ENCODE results near the gene FZD2. TPM values are rescaled to one million over a fixed set of nuclear protein-coding genes. Genes with fewer than 3 reads are reported as not detected.
"Not testable (repeated sequence)": the region's sequence is repeated elsewhere in the genome, so short reads cannot be mapped to it uniquely, and the experiment has no call there.

The FZD2 gene
- total RNA-seq, 1 donor = 0.84 TPM

GRCh38 chr17:44587339-44587738 is 30.1 kb downstream of the FZD2 start:
- H3K27me3 ChIP-seq (ENCODE audit: insufficient read depth, low read length) = no peaks in the 10 kb centered on the region
- H3K4me3 ChIP-seq (ENCODE audit: low read length) = no peak overlapping the region
- H3K4me1 ChIP-seq (ENCODE audit: insufficient read depth, low read length) = no peaks in the 10 kb centered on the region
- no peaks in the 10 kb centered on the region for H3K9me3 ChIP-seq (ENCODE audit: low read depth, low read length)

GRCh38 chr17:44589316-44590071 is 32.2 kb downstream of the FZD2 start:
- H3K9me3 ChIP-seq (ENCODE audit: low read depth, low read length) = no peaks in the 10 kb centered on the region
- no peaks in the 10 kb centered on the region for H3K27me3 ChIP-seq (ENCODE audit: insufficient read depth, low read length)
- no peaks in the 10 kb centered on the region for H3K4me1 ChIP-seq (ENCODE audit: insufficient read depth, low read length)
- H3K4me3 ChIP-seq (ENCODE audit: low read length) = no peak overlapping the region

- not testable (repeated sequence) for H3K27me3 ChIP-seq (ENCODE audit: insufficient read depth, low read length); H3K4me3 ChIP-seq (ENCODE audit: low read length); H3K4me1 ChIP-seq (ENCODE audit: insufficient read depth, low read length); H3K9me3 ChIP-seq (ENCODE audit: low read depth, low read length)
Observed at GRCh38 chr17:44590072-44590462, 32.8 kb downstream of the FZD2 start.

GRCh38 chr17:44590762-44591161 is 33.5 kb downstream of the FZD2 start:
- H3K4me3 ChIP-seq (ENCODE audit: low read length); H3K9me3 ChIP-seq (ENCODE audit: low read depth, low read length); H3K4me1 ChIP-seq (ENCODE audit: insufficient read depth, low read length); H3K27me3 ChIP-seq (ENCODE audit: insufficient read depth, low read length): not testable (repeated sequence)

- no peaks in the 10 kb centered on the region for H3K4me1 ChIP-seq (ENCODE audit: insufficient read depth, low read length)
- no peaks in the 10 kb centered on the region for H3K27me3 ChIP-seq (ENCODE audit: insufficient read depth, low read length)
- H3K9me3 ChIP-seq (ENCODE audit: low read depth, low read length) = no peaks in the 10 kb centered on the region
- no peak overlapping the region for H3K4me3 ChIP-seq (ENCODE audit: low read length)
Observed at GRCh38 chr17:44591206-44591605, 33.9 kb downstream of the FZD2 start.

- Histone ChIP-seq H3K27me3 (ENCODE audit: insufficient read depth, low read length) (no peaks in the 10 kb centered on the region), H3K9me3 (ENCODE audit: low read depth, low read length) (no peaks in the 10 kb centered on the region), H3K4me1 (ENCODE audit: insufficient read depth, low read length) (no peaks in the 10 kb centered on the region), H3K4me3 (ENCODE audit: low read length) (no peak overlapping the region)
Observed at GRCh38 chr17:44593156-44593555, 35.9 kb downstream of the FZD2 start.

GRCh38 chr17:44595216-44595775 is 38.0 kb downstream of the FZD2 start:
- Histone ChIP-seq H3K4me1 (ENCODE audit: insufficient read depth, low read length) (no peaks in the 10 kb centered on the region), H3K9me3 (ENCODE audit: low read depth, low read length) (no peaks in the 10 kb centered on the region), H3K27me3 (ENCODE audit: insufficient read depth, low read length) (no peaks in the 10 kb centered on the region), H3K4me3 (ENCODE audit: low read length) (no peak overlapping the region)

GRCh38 chr17:44598329-44598728 is 41.0 kb downstream of the FZD2 start:
- Histone ChIP-seq H3K27me3 (ENCODE audit: insufficient read depth, low read length) (no peaks in the 10 kb centered on the region), H3K4me1 (ENCODE audit: insufficient read depth, low read length) (no peaks in the 10 kb centered on the region), H3K4me3 (ENCODE audit: low read length) (no peak overlapping the region), H3K9me3 (ENCODE audit: low read depth, low read length) (no peaks in the 10 kb centered on the region)

- Histone ChIP-seq H3K9me3 (ENCODE audit: low read depth, low read length) (no peaks in the 10 kb centered on the region), H3K4me3 (ENCODE audit: low read length) (no peak overlapping the region), H3K4me1 (ENCODE audit: insufficient read depth, low read length) (no peaks in the 10 kb centered on the region), H3K27me3 (ENCODE audit: insufficient read depth, low read length) (no peaks in the 10 kb centered on the region)
Observed at GRCh38 chr17:44598932-44599297, 41.6 kb downstream of the FZD2 start.

- Histone ChIP-seq H3K4me1 (ENCODE audit: insufficient read depth, low read length) (no peaks in the 10 kb centered on the region), H3K4me3 (ENCODE audit: low read length) (no peak overlapping the region), H3K27me3 (ENCODE audit: insufficient read depth, low read length) (no peaks in the 10 kb centered on the region), H3K9me3 (ENCODE audit: low read depth, low read length) (no peaks in the 10 kb centered on the region)
Observed at GRCh38 chr17:44599298-44600175, 42.3 kb downstream of the FZD2 start.

GRCh38 chr17:44601539-44601938 is 44.3 kb downstream of the FZD2 start:
- H3K9me3 ChIP-seq (ENCODE audit: low read depth, low read length) = no peaks in the 10 kb centered on the region
- H3K4me3 ChIP-seq (ENCODE audit: low read length) = no peak overlapping the region
- no peaks in the 10 kb centered on the region for H3K4me1 ChIP-seq (ENCODE audit: insufficient read depth, low read length)
- no peaks in the 10 kb centered on the region for H3K27me3 ChIP-seq (ENCODE audit: insufficient read depth, low read length)

GRCh38 chr17:44601973-44602372 is 44.7 kb downstream of the FZD2 start:
- no peaks in the 10 kb centered on the region for H3K27me3 ChIP-seq (ENCODE audit: insufficient read depth, low read length)
- H3K4me1 ChIP-seq (ENCODE audit: insufficient read depth, low read length) = no peaks in the 10 kb centered on the region
- H3K4me3 ChIP-seq (ENCODE audit: low read length) = no peak overlapping the region
- H3K9me3 ChIP-seq (ENCODE audit: low read depth, low read length) = no peaks in the 10 kb centered on the region

GRCh38 chr17:44602390-44602789 is 45.1 kb downstream of the FZD2 start:
- H3K27me3 ChIP-seq (ENCODE audit: insufficient read depth, low read length) = no peaks in the 10 kb centered on the region
- no peaks in the 10 kb centered on the region for H3K9me3 ChIP-seq (ENCODE audit: low read depth, low read length)
- H3K4me3 ChIP-seq (ENCODE audit: low read length) = no peak overlapping the region
- H3K4me1 ChIP-seq (ENCODE audit: insufficient read depth, low read length) = no peaks in the 10 kb centered on the region

- Histone ChIP-seq H3K4me3 (ENCODE audit: low read length) (no peak overlapping the region), H3K9me3 (ENCODE audit: low read depth, low read length) (no peaks in the 10 kb centered on the region), H3K27me3 (ENCODE audit: insufficient read depth, low read length) (no peaks in the 10 kb centered on the region), H3K4me1 (ENCODE audit: insufficient read depth, low read length) (no peaks in the 10 kb centered on the region)
Observed at GRCh38 chr17:44602970-44603369, 45.7 kb downstream of the FZD2 start.

- Histone ChIP-seq H3K4me1 (ENCODE audit: insufficient read depth, low read length) (peaks cover 1% of the 10 kb centered on the region), H3K9me3 (ENCODE audit: low read depth, low read length) (no peaks in the 10 kb centered on the region), H3K27me3 (ENCODE audit: insufficient read depth, low read length) (no peaks in the 10 kb centered on the region), H3K4me3 (ENCODE audit: low read length) (no peak overlapping the region)
Observed at GRCh38 chr17:44604116-44604761, 47.0 kb downstream of the FZD2 start.

Measured in mononuclear cell (primary cell).